HepG2 (cell line): ENCODE results near the gene IKZF4. TPM values are rescaled to one million over a fixed set of nuclear protein-coding genes. Genes with fewer than 3 reads are reported as not detected.

Source experiments
- CAMTA2 ChIP-seq: sonication (generic); formaldehyde crosslinking; IDR thresholded peaks from 2 replicates; pipeline ENCODE4 v1.4.0; 2020; ENCODE audit warnings: mild to moderate bottlenecking, missing genetic modification reagents, borderline replicate concordance
- CBX1 ChIP-seq: IDR thresholded peaks from one replicate; pipeline ENCODE4 v1.6.1; 2016; ENCODE audit warnings: antibody characterized with exemption, low read depth
- CHCHD3 ChIP-seq: sonication (generic); formaldehyde crosslinking; IDR thresholded peaks from 2 replicates; pipeline ENCODE4 v1.8.0; 2022; ENCODE audit warnings: mild to moderate bottlenecking, missing genetic modification reagents, moderate library complexity
- ESRRA ChIP-seq: sonication (generic); formaldehyde crosslinking; IDR thresholded peaks from 2 replicates; pipeline ENCODE4 v1.5.1; 2020; ENCODE audit warnings: mild to moderate bottlenecking, low read depth, missing genetic modification reagents
- FOXO1 ChIP-seq: sonication (generic); formaldehyde crosslinking; IDR thresholded peaks from 2 replicates; pipeline ENCODE4 v1.4.0; 2020; ENCODE audit warnings: missing genetic modification reagents
- HIVEP1 ChIP-seq: sonication (generic); formaldehyde crosslinking; IDR thresholded peaks from 2 replicates; pipeline ENCODE4 v1.4.0; 2020; ENCODE audit warnings: mild to moderate bottlenecking, missing genetic modification reagents
- JDP2 ChIP-seq: sonication (generic); formaldehyde crosslinking; IDR thresholded peaks from 2 replicates; pipeline ENCODE4 v1.8.1; 2022; ENCODE audit warnings: missing genetic modification reagents, borderline replicate concordance
- NCOA2 ChIP-seq: sonication (generic); formaldehyde crosslinking; IDR thresholded peaks from 2 replicates; pipeline ENCODE4 v1.8.0; 2022; ENCODE audit warnings: inconsistent platforms
- PAF1 ChIP-seq: IDR thresholded peaks from 2 replicates; pipeline ENCODE4 v1.6.1; 2016; ENCODE audit warnings: missing genetic modification reagents, missing compliant biosample characterization
- PAX8 ChIP-seq: sonication (generic); formaldehyde crosslinking; IDR thresholded peaks from 2 replicates; pipeline ENCODE4 v1.8.0; 2022; ENCODE audit warnings: mild to moderate bottlenecking, missing genetic modification reagents, borderline replicate concordance
- PHF8 ChIP-seq: sonication (generic); formaldehyde crosslinking; IDR thresholded peaks from 2 replicates; pipeline ENCODE4 v1.5.0; 2020; ENCODE audit warnings: missing genetic modification reagents
- PITX1 ChIP-seq: sonication (generic); formaldehyde crosslinking; IDR thresholded peaks from 2 replicates; pipeline ENCODE4 v1.5.1; 2020; ENCODE audit warnings: mild to moderate bottlenecking, missing genetic modification reagents
- SMAD3 ChIP-seq: sonication (generic); formaldehyde crosslinking; IDR thresholded peaks from 2 replicates; pipeline ENCODE4 v1.4.0; 2020; ENCODE audit warnings: missing genetic modification reagents
- SMYD3 ChIP-seq: sonication (generic); formaldehyde crosslinking; IDR thresholded peaks from 2 replicates; pipeline ENCODE4 v1.8.1; 2023; ENCODE audit warnings: mild to moderate bottlenecking, missing genetic modification reagents
- SPEN ChIP-seq: sonication (generic); formaldehyde crosslinking; IDR thresholded peaks from 2 replicates; pipeline ENCODE4 v1.5.1; 2020; ENCODE audit warnings: low read depth, mild to moderate bottlenecking, missing genetic modification reagents
- TBP ChIP-seq: sonication (generic); formaldehyde crosslinking; IDR thresholded peaks from 2 replicates; pipeline ENCODE4 v1.5.0; 2020; ENCODE audit warnings: missing genetic modification reagents
- TIGD3 ChIP-seq: sonication (generic); formaldehyde crosslinking; IDR thresholded peaks from 2 replicates; pipeline ENCODE4 v1.5.1; 2020; ENCODE audit warnings: mild to moderate bottlenecking, missing genetic modification reagents, borderline replicate concordance
- ZBTB20 ChIP-seq: sonication (generic); formaldehyde crosslinking; IDR thresholded peaks from 2 replicates; pipeline ENCODE4 v1.8.1; 2023; ENCODE audit warnings: missing genetic modification reagents, low read depth, mild to moderate bottlenecking, borderline replicate concordance
- ZBTB4 ChIP-seq: sonication (generic); formaldehyde crosslinking; IDR thresholded peaks from 2 replicates; pipeline ENCODE4 v1.4.0; 2020; ENCODE audit warnings: missing genetic modification reagents, mild to moderate bottlenecking, borderline replicate concordance
- ZC3H4 ChIP-seq: sonication (generic); formaldehyde crosslinking; IDR thresholded peaks from 2 replicates; pipeline ENCODE4 v1.4.0; 2020; ENCODE audit warnings: missing genetic modification reagents, borderline replicate concordance
- ZNF335 ChIP-seq: sonication (generic); formaldehyde crosslinking; IDR thresholded peaks from 2 replicates; pipeline ENCODE4 v1.4.0; 2020; ENCODE audit warnings: missing genetic modification reagents
- ZNF501 ChIP-seq: sonication (generic); formaldehyde crosslinking; IDR thresholded peaks from 2 replicates; pipeline ENCODE4 v1.5.1; 2020; ENCODE audit warnings: mild to moderate bottlenecking, moderate library complexity, missing genetic modification reagents
- ZNF598 ChIP-seq: sonication (generic); formaldehyde crosslinking; IDR thresholded peaks from 2 replicates; pipeline ENCODE4 v1.5.1; 2020; ENCODE audit warnings: mild to moderate bottlenecking, missing genetic modification reagents, borderline replicate concordance
- ZNF644 ChIP-seq: IDR thresholded peaks from 2 replicates; pipeline ENCODE4 v1.6.1; 2016; ENCODE audit warnings: low read depth
- ZNF782 ChIP-seq: sonication (generic); formaldehyde crosslinking; IDR thresholded peaks from 2 replicates; pipeline ENCODE4 v1.4.0; 2020; ENCODE audit warnings: missing genetic modification reagents, mild to moderate bottlenecking, borderline replicate concordance
- ZSCAN31 ChIP-seq: sonication (generic); formaldehyde crosslinking; IDR thresholded peaks from 2 replicates; pipeline ENCODE4 v1.5.0; 2020; ENCODE audit warnings: low read depth, mild to moderate bottlenecking, missing genetic modification reagents
- polyA plus RNA-seq, 8 experiments: library from polyadenylated mRNA; depleted of rRNA in 3 of 8; stranded (reverse) in 7 of 8; unstranded in 1 of 8; fragments of >200 nt; fragmentation: Illumina TruSeq in 4 of 8; extraction: Trizol in 4 of 8; gene quantifications; 2 replicates each; pipeline versions ENCODE4 v1.2.1 to v1.2.3, GENCODE V29; 2011 to 2016; ENCODE audit warnings: low read depth in 4 of 8, missing spikeins in 1 of 8, mixed read lengths in 1 of 8; ENCODE audit not compliant: insufficient read depth in 1 of 8
- total RNA-seq, 5 experiments: library from RNA; depleted of rRNA; stranded (reverse); fragments of >200 nt; fragmentation: Illumina TruSeq; extraction: Trizol; gene quantifications; 2 replicates each; pipeline ENCODE4 v1.2.3, GENCODE V29; 2016; ENCODE audit warnings: low read depth in 1 of 5

IKZF4 gene
- total and polyA plus RNA-seq, 2 of the 13 experiments (the other 11 are each of a cell fraction or from before 2014, with no cell fraction given): 0.58 to 2.2 TPM

- 0 out of 2 replicates have a peak, but pooled peaks have one; percentile 25 for TF ChIP-seq NCOA2 (CRISPR knock-in tag)
- peak; percentile 29; the same call in 1 of the 2 replicates for TF ChIP-seq ZSCAN31 (CRISPR knock-in tag)
- peak; percentile 86 for TF ChIP-seq ZNF501 (CRISPR knock-in tag)
- no peak for TF ChIP-seq PAF1 (CRISPR knock-in tag)
- peak; percentile 35; the same call in 1 of the 2 replicates for TF ChIP-seq PHF8 (CRISPR knock-in tag)
- peak; percentile 54; the same call in 1 of the 2 replicates for TF ChIP-seq SMAD3 (CRISPR knock-in tag)
- 0 out of 2 replicates have a peak, but pooled peaks have one; percentile 63 for TF ChIP-seq CHCHD3
- no peak for TF ChIP-seq PAX8 (CRISPR knock-in tag)
- 0 out of 2 replicates have a peak, but pooled peaks have one; percentile 13 for TF ChIP-seq ZC3H4 (CRISPR knock-in tag)
- TF ChIP-seq SPEN (CRISPR knock-in tag): no peak
- no peak for TF ChIP-seq JDP2 (CRISPR knock-in tag)
- no peak for TF ChIP-seq CBX1
- TF ChIP-seq HIVEP1 (CRISPR knock-in tag): peak; percentile 63; the same call in 1 of the 2 replicates
- TF ChIP-seq PITX1 (CRISPR knock-in tag): peak; percentile 53; the same call in 1 of the 2 replicates
- TF ChIP-seq ZNF782 (CRISPR knock-in tag): 0 out of 2 replicates have a peak, but pooled peaks have one; percentile 51
- no peak for TF ChIP-seq SMYD3 (CRISPR knock-in tag)
- TF ChIP-seq ZNF644 (CRISPR knock-in tag): no peak
- no peak; the same call in 1 of the 2 replicates for TF ChIP-seq TBP (CRISPR knock-in tag)
- no peak for TF ChIP-seq TIGD3
- no peak; the same call in 1 of the 2 replicates for TF ChIP-seq ZBTB20 (CRISPR knock-in tag)
- TF ChIP-seq ZNF335 (CRISPR knock-in tag): no peak
- TF ChIP-seq ESRRA: no peak; the same call in 1 of the 2 replicates
- no peak for TF ChIP-seq ZBTB4 (CRISPR knock-in tag)
- TF ChIP-seq FOXO1: peak; percentile 11; the same call in 1 of the 2 replicates
- TF ChIP-seq CAMTA2: no peak
- peak; percentile 48; the same call in 1 of the 2 replicates for TF ChIP-seq ZNF598 (CRISPR knock-in tag)
Observed at GRCh38 chr12:55996715-55997534, 23.9 kb upstream of the IKZF4 start, which contains the start of gene SUOX (continued).
